ENCODE measurements around the gene RNGTT. TPM values are rescaled to one million over a fixed set of nuclear protein-coding genes. Genes with fewer than 3 reads are reported as not detected.

The RNGTT gene
- total and polyA plus RNA-seq, 2 experiments from 2014 or later: 9.2 to 21.5 TPM

- no peaks in the 10 kb centered on the region for H3K9me2 ChIP-seq (ENCODE audit: insufficient read depth)
- H3F3A ChIP-seq (ENCODE audit: insufficient read depth): no peaks in the 10 kb centered on the region
- H2AFZ ChIP-seq: no peak overlapping the region
- no peaks in the 10 kb centered on the region for H3K36me3 ChIP-seq (ENCODE audit: low read depth)
- no peak overlapping the region for H3K4me2 ChIP-seq (ENCODE audit: unreplicated experiment)
- H3K27ac ChIP-seq: no peak overlapping the region
- no peaks in the 10 kb centered on the region for H4K20me1 ChIP-seq (ENCODE audit: insufficient read depth)
- H3K9ac ChIP-seq: no peak overlapping the region
- no peaks in the 10 kb centered on the region for H3K79me2 ChIP-seq (ENCODE audit: insufficient read depth)
- no peaks in the 10 kb centered on the region for H3K9me3 ChIP-seq (ENCODE audit: low read depth)
- no peak for DNase-seq
- TF ChIP-seq EZH2 (IDR thresholded peaks at IDR 0.05; ENCODE audit: insufficient read depth, poor library complexity, severe bottlenecking): no peak
- no peak for TF ChIP-seq EZH2phosphoT487 (IDR thresholded peaks at IDR 0.05; ENCODE audit: insufficient read depth, low read depth)
- no peaks in the 10 kb centered on the region for H3K4me1 ChIP-seq (ENCODE audit: insufficient read depth)
- in situ Hi-C loops (cut with MboI): loop anchor here (25.0 kb wide), 1 partner anchor 923 kb away; no protein-coding TSS in a partner anchor
- 93 to 95% methylated on average over 2 of the region's 2 CpGs for WGBS, 2 experiments (ENCODE audit: low coverage in 1 of 2, low lambda C conversion rate in 2 of 2, missing lambda C conversion rate in 2 of 2)
- no peak overlapping the region for H3K4me3 ChIP-seq
- no peaks in the 10 kb centered on the region for H3K27me3 ChIP-seq (replicated peaks; ENCODE audit: insufficient read depth)
Measured at GRCh38 chr6:88860310-88860709, 103.1 kb downstream of the RNGTT start.

- Histone ChIP-seq H3K9me3 (ENCODE audit: low read depth) (no peaks in the 10 kb centered on the region), H3K4me1 (ENCODE audit: insufficient read depth) (no peaks in the 10 kb centered on the region), H4K20me1 (ENCODE audit: insufficient read depth) (no peaks in the 10 kb centered on the region), H3K27ac (no peak overlapping the region), H3K9me2 (ENCODE audit: insufficient read depth) (no peaks in the 10 kb centered on the region), H3K79me2 (ENCODE audit: insufficient read depth) (no peaks in the 10 kb centered on the region), H3K27me3 (replicated peaks; ENCODE audit: insufficient read depth) (no peaks in the 10 kb centered on the region), H3K4me2 (ENCODE audit: unreplicated experiment) (no peak overlapping the region), H2AFZ (no peak overlapping the region), H3K36me3 (ENCODE audit: low read depth) (no peaks in the 10 kb centered on the region), H3F3A (ENCODE audit: insufficient read depth) (no peaks in the 10 kb centered on the region), H3K4me3 (no peak overlapping the region), H3K9ac (no peak overlapping the region)
- WGBS, 2 experiments (ENCODE audit: low coverage in 1 of 2, low lambda C conversion rate in 2 of 2, missing lambda C conversion rate in 2 of 2): 94 to 100% methylated on average over 3 of the region's 3 CpGs
- in situ Hi-C loops (cut with MboI): loop anchor here (25.0 kb wide), 1 partner anchor 921 kb away; no protein-coding TSS in a partner anchor
- no peak for DNase-seq
- no peak for TF ChIP-seq EZH2phosphoT487 (IDR thresholded peaks at IDR 0.05; ENCODE audit: insufficient read depth, low read depth)
- TF ChIP-seq EZH2 (IDR thresholded peaks at IDR 0.05; ENCODE audit: insufficient read depth, poor library complexity, severe bottlenecking): no peak
Measured at GRCh38 chr6:88858455-88858854, 105.0 kb downstream of the RNGTT start.

GRCh38 chr6:88856566-88856965, 106.9 kb downstream of the RNGTT start:
- in situ Hi-C loops (cut with MboI): loop anchor here (25.0 kb wide), 1 partner anchor 919 kb away; no protein-coding TSS in a partner anchor
- Histone ChIP-seq H3K9me2 (ENCODE audit: insufficient read depth) (no peaks in the 10 kb centered on the region; the same call in 1 of the 2 replicates), H4K20me1 (ENCODE audit: insufficient read depth) (no peaks in the 10 kb centered on the region), H3K79me2 (ENCODE audit: insufficient read depth) (no peaks in the 10 kb centered on the region), H3K36me3 (ENCODE audit: low read depth) (no peaks in the 10 kb centered on the region), H3K27me3 (replicated peaks; ENCODE audit: insufficient read depth) (no peaks in the 10 kb centered on the region), H3K4me2 (ENCODE audit: unreplicated experiment) (no peak overlapping the region), H3K4me3 (no peak overlapping the region), H2AFZ (no peak overlapping the region), H3F3A (ENCODE audit: insufficient read depth) (no peaks in the 10 kb centered on the region), H3K9ac (no peak overlapping the region), H3K27ac (no peak overlapping the region), H3K4me1 (ENCODE audit: insufficient read depth) (no peaks in the 10 kb centered on the region), H3K9me3 (ENCODE audit: low read depth) (no peaks in the 10 kb centered on the region)
- DNase-seq: peak; percentile 6
- TF ChIP-seq EZH2phosphoT487 (IDR thresholded peaks at IDR 0.05; ENCODE audit: insufficient read depth, low read depth) (no peak), EZH2 (IDR thresholded peaks at IDR 0.05; ENCODE audit: insufficient read depth, poor library complexity, severe bottlenecking) (no peak)
- WGBS, 2 experiments (ENCODE audit: low coverage in 1 of 2, low lambda C conversion rate in 2 of 2, missing lambda C conversion rate in 2 of 2): 50 to 63% methylated on average over 1 of the region's 1 CpG

DNA sequence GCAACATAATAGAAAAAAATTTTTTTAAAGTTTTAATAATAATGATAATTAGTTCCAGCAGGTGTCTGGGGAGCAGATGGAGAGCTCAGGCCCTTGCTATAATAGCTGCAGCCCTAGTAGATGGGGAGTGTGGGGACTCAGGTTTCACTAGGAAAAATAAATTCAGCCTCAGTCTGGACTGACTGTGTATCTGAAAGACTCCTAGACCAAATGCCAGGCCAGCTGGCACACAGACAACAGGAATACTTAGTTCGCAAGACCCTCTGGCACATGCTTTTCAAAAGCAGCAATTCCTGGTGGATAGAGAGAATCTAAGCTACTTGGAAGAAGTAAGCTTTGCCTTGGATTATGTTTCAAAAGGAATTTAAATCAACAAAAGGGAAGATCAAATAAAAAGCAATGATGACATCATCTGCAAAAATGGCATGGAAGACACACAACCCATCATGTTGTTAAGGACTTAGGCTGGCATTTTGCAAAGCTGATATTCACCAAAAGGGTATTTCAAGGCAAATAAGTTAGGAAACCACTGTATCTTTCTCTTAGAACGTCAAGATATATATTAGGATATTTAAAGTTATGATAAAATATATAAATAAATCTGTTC, 107.8 kb downstream of the RNGTT start:
- Histone ChIP-seq H3K9me3 (ENCODE audit: low read depth) (no peaks in the 10 kb centered on the region), H3K36me3 (ENCODE audit: low read depth) (no peaks in the 10 kb centered on the region), H3K27me3 (replicated peaks; ENCODE audit: insufficient read depth) (no peaks in the 10 kb centered on the region), H4K20me1 (ENCODE audit: insufficient read depth) (no peaks in the 10 kb centered on the region), H3K4me3 (no peak overlapping the region), H3K9me2 (ENCODE audit: insufficient read depth) (no peaks in the 10 kb centered on the region; the same call in 1 of the 2 replicates), H3K4me2 (ENCODE audit: unreplicated experiment) (no peak overlapping the region), H3K27ac (no peak overlapping the region), H3K9ac (no peak overlapping the region), H3F3A (ENCODE audit: insufficient read depth) (no peaks in the 10 kb centered on the region), H3K79me2 (ENCODE audit: insufficient read depth) (no peaks in the 10 kb centered on the region), H2AFZ (no peak overlapping the region), H3K4me1 (ENCODE audit: insufficient read depth) (no peaks in the 10 kb centered on the region)
- DNase-seq: no peak
- in situ Hi-C loops (cut with MboI): loop anchor here (25.0 kb wide), 1 partner anchor 918 kb away; no protein-coding TSS in a partner anchor
- WGBS, 2 experiments (ENCODE audit: low coverage in 1 of 2, low lambda C conversion rate in 2 of 2, missing lambda C conversion rate in 2 of 2): 62 to 70% methylated on average over 2 of the region's 2 CpGs
- TF ChIP-seq EZH2 (IDR thresholded peaks at IDR 0.05; ENCODE audit: insufficient read depth, poor library complexity, severe bottlenecking) (no peak), EZH2phosphoT487 (IDR thresholded peaks at IDR 0.05; ENCODE audit: insufficient read depth, low read depth) (no peak)
